ENCODE measurements around the gene TCF20.

The TCF20 gene

GRCh38 chr22:42313804-42314581 lies 43.5 kb upstream of the TCF20 start:
- no peaks in the 10 kb centered on the region for H3K9me3 ChIP-seq (ENCODE audit: low read depth, low read length)
- no peaks in the 10 kb centered on the region for H3K36me3 ChIP-seq (ENCODE audit: insufficient read depth, low read length)
- no peak overlapping the region for H3K27ac ChIP-seq
- DNase-seq (ENCODE audit: low read depth, low spot score), result no peak
- TF ChIP-seq FOXP2 (optimal IDR thresholded peaks at IDR 0.05; ENCODE audit: control extremely low read depth, extremely low read length, insufficient read depth), result no peak
- H3K9ac ChIP-seq (ENCODE audit: insufficient read length), result no peak overlapping the region
- no peak overlapping the region for H3K4me3 ChIP-seq

DNA sequence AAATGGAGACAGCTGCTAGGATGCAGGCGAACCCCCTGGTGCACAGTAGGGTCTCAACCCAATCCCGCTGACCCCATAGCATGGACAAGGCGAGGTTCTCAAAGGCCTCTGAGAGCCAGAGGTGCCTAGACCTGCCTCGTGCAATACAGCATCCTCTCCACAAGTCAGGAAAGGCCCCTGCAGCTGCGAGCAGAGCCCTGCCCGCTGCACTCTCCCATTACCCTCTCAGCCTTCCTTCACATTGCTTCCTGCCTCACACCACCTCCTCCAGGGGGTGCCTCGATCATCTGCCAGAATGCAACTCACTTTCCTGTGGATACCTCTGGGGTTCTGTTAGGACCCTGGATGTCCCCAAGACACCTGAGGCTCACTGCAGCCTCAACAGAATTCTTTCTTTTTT lies 42.8 kb upstream of the TCF20 start:
- H3K9ac ChIP-seq (ENCODE audit: insufficient read length), result no peak overlapping the region
- no peaks in the 10 kb centered on the region for H3K9me3 ChIP-seq (ENCODE audit: low read depth, low read length)
- no peak for TF ChIP-seq FOXP2 (optimal IDR thresholded peaks at IDR 0.05; ENCODE audit: control extremely low read depth, extremely low read length, insufficient read depth)
- no peak for DNase-seq (ENCODE audit: low read depth, low spot score)
- H3K4me3 ChIP-seq, result no peak overlapping the region
- no peak overlapping the region for H3K27ac ChIP-seq
- no peaks in the 10 kb centered on the region for H3K36me3 ChIP-seq (ENCODE audit: insufficient read depth, low read length)

DNA sequence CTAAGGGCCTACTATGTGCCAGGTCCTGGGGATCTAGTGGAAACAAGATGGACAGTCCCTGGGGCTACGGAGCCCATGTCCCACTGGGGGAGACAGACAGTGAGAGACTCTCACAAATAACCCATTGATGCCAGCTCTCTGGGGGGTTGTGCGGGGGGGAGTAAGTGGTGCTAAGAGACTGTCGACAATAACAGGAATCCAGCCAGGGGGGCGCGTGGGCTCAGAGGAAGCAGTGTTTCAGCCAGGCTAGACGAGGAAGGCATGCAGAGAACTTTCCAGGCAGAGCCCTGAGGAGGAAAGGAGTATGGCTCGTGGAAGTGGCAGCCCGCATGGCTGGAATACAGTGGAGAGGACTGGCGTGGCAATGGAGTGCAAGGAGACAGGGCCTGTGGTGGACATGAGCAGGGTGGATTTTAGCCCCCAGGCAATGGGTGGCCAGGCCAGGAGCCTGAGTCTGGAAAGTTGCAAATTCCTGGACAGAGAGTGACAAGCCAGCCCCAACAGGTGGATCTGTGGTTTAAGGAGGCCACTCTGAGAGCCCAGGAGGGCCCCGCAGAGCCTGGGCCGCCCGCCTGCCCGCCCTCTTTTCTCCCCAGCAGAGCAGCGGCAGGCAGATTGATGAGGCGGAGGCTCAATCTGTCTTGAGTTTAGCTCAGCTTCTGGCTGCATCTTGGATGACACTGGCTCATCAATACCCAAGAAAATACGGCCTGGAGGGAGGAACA lies 40.0 kb upstream of the TCF20 start:
- no peak overlapping the region for H3K9ac ChIP-seq (ENCODE audit: insufficient read length)
- H3K36me3 ChIP-seq (ENCODE audit: insufficient read depth, low read length), result no peaks in the 10 kb centered on the region
- TF ChIP-seq FOXP2 (optimal IDR thresholded peaks at IDR 0.05; ENCODE audit: control extremely low read depth, extremely low read length, insufficient read depth) (no peak), POLR2AphosphoS5 (IDR thresholded peaks at IDR 0.05; ENCODE audit: borderline replicate concordance, low read depth, low read length) (no peak), EZH2 (IDR thresholded peaks at IDR 0.05) (no peak)
- H3K9me3 ChIP-seq (ENCODE audit: low read depth, low read length), result no peaks in the 10 kb centered on the region
- H3K4me3 ChIP-seq, result no peak overlapping the region
- no peak overlapping the region for H3K27ac ChIP-seq
- no peak for DNase-seq (ENCODE audit: low read depth, low spot score)

GRCh38 chr22:42309865-42310264 lies 39.4 kb upstream of the TCF20 start:
- no peak for TF ChIP-seq EZH2 (IDR thresholded peaks at IDR 0.05)
- TF ChIP-seq FOXP2 (optimal IDR thresholded peaks at IDR 0.05; ENCODE audit: control extremely low read depth, extremely low read length, insufficient read depth), result no peak
- no peak for TF ChIP-seq POLR2AphosphoS5 (IDR thresholded peaks at IDR 0.05; ENCODE audit: borderline replicate concordance, low read depth, low read length)
- H3K36me3 ChIP-seq (ENCODE audit: insufficient read depth, low read length), result no peaks in the 10 kb centered on the region
- DNase-seq (ENCODE audit: low read depth, low spot score), result no peak
- no peak overlapping the region for H3K4me3 ChIP-seq
- no peaks in the 10 kb centered on the region for H3K9me3 ChIP-seq (ENCODE audit: low read depth, low read length)
- no peak overlapping the region for H3K9ac ChIP-seq (ENCODE audit: insufficient read length)
- no peak overlapping the region for H3K27ac ChIP-seq

GRCh38 chr22:42308892-42309468 lies 38.5 kb upstream of the TCF20 start:
- H3K36me3 ChIP-seq (ENCODE audit: insufficient read depth, low read length), result no peaks in the 10 kb centered on the region
- H3K9ac ChIP-seq (ENCODE audit: insufficient read length), result no peak overlapping the region
- H3K27ac ChIP-seq, result no peak overlapping the region
- TF ChIP-seq EZH2 (IDR thresholded peaks at IDR 0.05), result no peak
- TF ChIP-seq POLR2AphosphoS5 (IDR thresholded peaks at IDR 0.05; ENCODE audit: borderline replicate concordance, low read depth, low read length), result no peak
- TF ChIP-seq FOXP2 (optimal IDR thresholded peaks at IDR 0.05; ENCODE audit: control extremely low read depth, extremely low read length, insufficient read depth), result no peak
- DNase-seq (ENCODE audit: low read depth, low spot score), result no peak
- H3K4me3 ChIP-seq, result no peak overlapping the region
- no peaks in the 10 kb centered on the region for H3K9me3 ChIP-seq (ENCODE audit: low read depth, low read length)

DNA sequence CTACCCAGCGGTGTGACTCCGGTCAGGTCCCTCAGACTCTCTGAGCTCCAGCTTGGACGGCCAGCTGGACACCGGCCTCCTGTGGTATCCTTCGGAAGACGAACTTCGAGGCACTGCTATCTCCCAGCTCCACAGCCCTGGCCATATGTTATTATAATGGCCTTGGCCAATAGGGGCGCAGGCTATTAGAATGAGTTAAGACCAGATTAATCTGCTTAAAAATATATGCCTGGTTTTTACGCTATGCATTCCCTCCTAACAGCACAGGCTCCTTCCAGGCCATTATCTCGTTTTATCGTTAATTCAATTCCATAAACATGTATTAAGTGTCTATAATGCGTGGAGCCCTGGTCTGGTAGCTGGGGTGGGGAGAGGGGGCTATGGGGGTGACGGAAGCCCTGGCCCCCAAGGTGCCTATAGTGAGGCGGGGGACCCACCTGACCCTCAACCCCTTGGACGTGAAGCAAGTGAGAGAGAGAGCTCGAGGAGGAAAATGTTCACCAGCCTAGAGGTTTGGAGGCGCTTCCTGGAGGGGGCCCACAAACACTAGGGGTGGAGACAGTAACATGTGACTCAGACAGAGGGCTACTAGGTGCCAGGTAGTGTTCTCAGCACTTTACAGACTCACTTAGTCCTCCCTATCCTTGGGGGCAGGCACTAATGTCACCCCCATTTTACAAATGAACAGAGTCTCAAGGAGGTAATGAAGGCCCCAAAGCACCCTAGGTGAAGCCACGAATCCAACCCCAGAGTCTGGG lies 37.5 kb upstream of the TCF20 start:
- no peak overlapping the region for H3K9ac ChIP-seq (ENCODE audit: insufficient read length)
- H3K9me3 ChIP-seq (ENCODE audit: low read depth, low read length), result no peaks in the 10 kb centered on the region
- DNase-seq (ENCODE audit: low read depth, low spot score), result no peak
- H3K36me3 ChIP-seq (ENCODE audit: insufficient read depth, low read length), result no peaks in the 10 kb centered on the region
- no peak overlapping the region for H3K4me3 ChIP-seq
- TF ChIP-seq POLR2AphosphoS5 (IDR thresholded peaks at IDR 0.05; ENCODE audit: borderline replicate concordance, low read depth, low read length) (no peak), FOXP2 (optimal IDR thresholded peaks at IDR 0.05; ENCODE audit: control extremely low read depth, extremely low read length, insufficient read depth) (no peak), EZH2 (IDR thresholded peaks at IDR 0.05) (no peak)
- H3K27ac ChIP-seq, result no peak overlapping the region

- Histone ChIP-seq H3K36me3 (ENCODE audit: insufficient read depth, low read length) (no peaks in the 10 kb centered on the region), H3K9me3 (ENCODE audit: low read depth, low read length) (no peaks in the 10 kb centered on the region), H3K9ac (ENCODE audit: insufficient read length) (no peak overlapping the region), H3K27ac (no peak overlapping the region), H3K4me3 (no peak overlapping the region)
- no peak for TF ChIP-seq POLR2AphosphoS5 (IDR thresholded peaks at IDR 0.05; ENCODE audit: borderline replicate concordance, low read depth, low read length)
- no peak for TF ChIP-seq EZH2 (IDR thresholded peaks at IDR 0.05)
- TF ChIP-seq FOXP2 (optimal IDR thresholded peaks at IDR 0.05; ENCODE audit: control extremely low read depth, extremely low read length, insufficient read depth), result no peak
- DNase-seq (ENCODE audit: low read depth, low spot score), result no peak
Observed at GRCh38 chr22:42306010-42306409, 35.6 kb upstream of the TCF20 start.

- H3K9ac ChIP-seq (ENCODE audit: insufficient read length), result no peak overlapping the region
Observed at GRCh38 chr22:42304324-42304790, 33.9 kb upstream of the TCF20 start.

More at GRCh38 chr22:42304324-42304790, 33.9 kb upstream of the TCF20 start:
- H3K27ac ChIP-seq, result no peak overlapping the region
- H3K4me3 ChIP-seq, result no peak overlapping the region
- no peaks in the 10 kb centered on the region for H3K9me3 ChIP-seq (ENCODE audit: low read depth, low read length)
- H3K36me3 ChIP-seq (ENCODE audit: insufficient read depth, low read length), result no peaks in the 10 kb centered on the region
- TF ChIP-seq EZH2 (IDR thresholded peaks at IDR 0.05) (no peak), POLR2AphosphoS5 (IDR thresholded peaks at IDR 0.05; ENCODE audit: borderline replicate concordance, low read depth, low read length) (no peak), FOXP2 (optimal IDR thresholded peaks at IDR 0.05; ENCODE audit: control extremely low read depth, extremely low read length, insufficient read depth) (no peak)
- no peak for DNase-seq (ENCODE audit: low read depth, low spot score)
